ENCODE measurements around the gene RPUSD2.

- TF ChIP-seq, protein P1, sequence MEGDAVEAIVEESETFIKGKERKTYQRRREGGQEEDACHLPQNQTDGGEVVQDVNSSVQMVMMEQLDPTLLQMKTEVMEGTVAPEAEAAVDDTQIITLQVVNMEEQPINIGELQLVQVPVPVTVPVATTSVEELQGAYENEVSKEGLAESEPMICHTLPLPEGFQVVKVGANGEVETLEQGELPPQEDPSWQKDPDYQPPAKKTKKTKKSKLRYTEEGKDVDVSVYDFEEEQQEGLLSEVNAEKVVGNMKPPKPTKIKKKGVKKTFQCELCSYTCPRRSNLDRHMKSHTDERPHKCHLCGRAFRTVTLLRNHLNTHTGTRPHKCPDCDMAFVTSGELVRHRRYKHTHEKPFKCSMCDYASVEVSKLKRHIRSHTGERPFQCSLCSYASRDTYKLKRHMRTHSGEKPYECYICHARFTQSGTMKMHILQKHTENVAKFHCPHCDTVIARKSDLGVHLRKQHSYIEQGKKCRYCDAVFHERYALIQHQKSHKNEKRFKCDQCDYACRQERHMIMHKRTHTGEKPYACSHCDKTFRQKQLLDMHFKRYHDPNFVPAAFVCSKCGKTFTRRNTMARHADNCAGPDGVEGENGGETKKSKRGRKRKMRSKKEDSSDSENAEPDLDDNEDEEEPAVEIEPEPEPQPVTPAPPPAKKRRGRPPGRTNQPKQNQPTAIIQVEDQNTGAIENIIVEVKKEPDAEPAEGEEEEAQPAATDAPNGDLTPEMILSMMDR (IDR thresholded peaks at IDR 0.05) = no peak
- no peak for TF ChIP-seq ZFX (IDR thresholded peaks at IDR 0.05; ENCODE audit: borderline replicate concordance)
Measured at GRCh38 chr15:40536501-40536900, 32.6 kb upstream of the RPUSD2 start.
